Gastroesophageal sphincter (tissue), 3 donors: ENCODE data around the gene PPCDC.

ENCODE experiments used
- POLR2A ChIP-seq, 2 donors: fragments of 450-650 bp; IDR thresholded peaks; one replicate each; pipeline ENCODE4 v1.6.1; 2017; ENCODE audit warnings: antibody characterized with exemption in 2 of 2, mild to moderate bottlenecking in 2 of 2, moderate library complexity in 1 of 2
- POLR2AphosphoS5 ChIP-seq: sonication (generic); formaldehyde crosslinking; IDR thresholded peaks from one replicate; pipeline ENCODE4 v1.6.1; 2017; ENCODE audit warnings: antibody characterized with exemption
- TF ChIP-seq, protein P1 (sequence below), 4 experiments: fragments of 200-600 bp in 2 of 4; fragments of 450-650 bp in 2 of 4; sonication (generic) in 1 of 4; IDR thresholded peaks; one replicate each; pipeline ENCODE4 v1.5.1; 2017 to 2019; ENCODE audit warnings: antibody characterized with exemption in 4 of 4, mild to moderate bottlenecking in 2 of 4, moderate library complexity in 2 of 4

DNA sequence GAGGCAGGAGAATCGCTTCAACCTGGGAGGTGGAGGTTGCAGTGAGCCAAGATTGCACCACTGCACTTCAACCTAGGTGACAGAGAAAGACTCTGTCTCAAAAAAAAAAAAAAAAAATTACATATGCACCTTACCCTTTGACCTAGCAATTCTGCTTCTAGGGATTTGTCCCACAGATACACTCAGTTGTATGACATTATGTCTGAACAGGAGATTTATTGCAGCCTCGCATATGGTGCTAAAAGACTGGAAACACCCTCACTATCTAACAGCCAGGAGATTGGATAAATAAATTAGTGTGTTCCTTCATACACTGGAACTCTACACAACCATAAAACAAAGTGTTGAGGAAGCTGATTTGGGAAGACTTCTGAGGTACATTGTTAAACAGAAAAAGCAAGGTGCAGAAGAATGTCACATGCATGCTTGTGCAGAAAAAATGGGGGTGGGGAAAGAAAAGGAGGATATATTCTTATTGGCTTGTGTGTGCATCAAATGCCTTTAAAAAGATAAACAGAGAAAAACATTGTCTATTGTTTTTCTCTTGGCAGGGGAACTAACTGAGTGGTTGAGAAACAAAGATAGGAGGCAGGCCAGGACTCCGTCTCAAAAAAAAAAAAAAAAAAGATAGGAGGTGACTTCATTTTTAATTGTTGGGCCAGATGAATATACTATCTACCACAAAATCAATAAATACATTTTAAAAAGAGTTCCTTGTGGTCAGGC, 30.9 kb downstream of the PPCDC start:
- TF ChIP-seq, protein P1, sequence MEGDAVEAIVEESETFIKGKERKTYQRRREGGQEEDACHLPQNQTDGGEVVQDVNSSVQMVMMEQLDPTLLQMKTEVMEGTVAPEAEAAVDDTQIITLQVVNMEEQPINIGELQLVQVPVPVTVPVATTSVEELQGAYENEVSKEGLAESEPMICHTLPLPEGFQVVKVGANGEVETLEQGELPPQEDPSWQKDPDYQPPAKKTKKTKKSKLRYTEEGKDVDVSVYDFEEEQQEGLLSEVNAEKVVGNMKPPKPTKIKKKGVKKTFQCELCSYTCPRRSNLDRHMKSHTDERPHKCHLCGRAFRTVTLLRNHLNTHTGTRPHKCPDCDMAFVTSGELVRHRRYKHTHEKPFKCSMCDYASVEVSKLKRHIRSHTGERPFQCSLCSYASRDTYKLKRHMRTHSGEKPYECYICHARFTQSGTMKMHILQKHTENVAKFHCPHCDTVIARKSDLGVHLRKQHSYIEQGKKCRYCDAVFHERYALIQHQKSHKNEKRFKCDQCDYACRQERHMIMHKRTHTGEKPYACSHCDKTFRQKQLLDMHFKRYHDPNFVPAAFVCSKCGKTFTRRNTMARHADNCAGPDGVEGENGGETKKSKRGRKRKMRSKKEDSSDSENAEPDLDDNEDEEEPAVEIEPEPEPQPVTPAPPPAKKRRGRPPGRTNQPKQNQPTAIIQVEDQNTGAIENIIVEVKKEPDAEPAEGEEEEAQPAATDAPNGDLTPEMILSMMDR (IDR thresholded peaks at IDR 0.05): no peak
- TF ChIP-seq POLR2A (IDR thresholded peaks at IDR 0.05) (no peak), POLR2AphosphoS5 (no peak)
